Measurements from ENCODE around the gene LAMA5.
A peak's percentile ranks its signal among the peaks of the same experiment; 100 is the strongest.

LAMA5 gene

DNA sequence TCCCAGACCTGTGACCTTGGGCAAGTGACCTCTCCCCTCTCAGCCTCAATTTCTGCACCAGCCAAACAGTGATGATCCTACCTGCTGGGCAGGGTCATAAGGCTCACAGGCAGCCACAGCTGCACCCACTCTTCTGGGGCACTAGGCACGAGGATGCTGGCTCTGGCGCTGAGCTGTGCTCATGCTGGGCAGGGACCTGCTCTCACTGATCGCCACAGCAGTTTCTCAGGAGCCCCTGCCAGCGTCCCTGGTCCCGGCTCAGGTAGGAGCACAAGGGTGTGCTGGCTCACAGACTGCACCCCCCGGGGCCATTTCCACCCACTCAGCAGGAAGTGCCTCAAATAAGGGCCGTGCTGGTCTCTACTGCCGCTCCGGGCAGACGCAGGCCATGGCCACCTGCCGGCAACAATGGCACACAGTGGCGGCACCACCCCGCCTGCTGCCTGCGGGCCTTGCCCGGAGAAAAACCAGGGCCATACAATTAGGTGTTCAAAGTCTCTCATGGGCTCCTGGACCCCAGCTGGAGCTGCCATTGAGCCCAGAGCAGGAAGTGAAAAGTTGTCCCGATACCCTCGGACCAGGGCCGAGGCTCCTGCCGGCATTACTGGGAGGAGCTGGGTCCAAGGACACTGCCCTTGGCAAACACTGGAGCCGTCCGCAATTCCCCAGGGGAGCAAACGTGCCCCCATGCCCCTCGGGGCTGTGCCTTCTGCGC, 44.5 kb upstream of the LAMA5 start:
- no peak for DNase-seq (ENCODE audit: extremely low spot score)
- TF ChIP-seq, protein P1, sequence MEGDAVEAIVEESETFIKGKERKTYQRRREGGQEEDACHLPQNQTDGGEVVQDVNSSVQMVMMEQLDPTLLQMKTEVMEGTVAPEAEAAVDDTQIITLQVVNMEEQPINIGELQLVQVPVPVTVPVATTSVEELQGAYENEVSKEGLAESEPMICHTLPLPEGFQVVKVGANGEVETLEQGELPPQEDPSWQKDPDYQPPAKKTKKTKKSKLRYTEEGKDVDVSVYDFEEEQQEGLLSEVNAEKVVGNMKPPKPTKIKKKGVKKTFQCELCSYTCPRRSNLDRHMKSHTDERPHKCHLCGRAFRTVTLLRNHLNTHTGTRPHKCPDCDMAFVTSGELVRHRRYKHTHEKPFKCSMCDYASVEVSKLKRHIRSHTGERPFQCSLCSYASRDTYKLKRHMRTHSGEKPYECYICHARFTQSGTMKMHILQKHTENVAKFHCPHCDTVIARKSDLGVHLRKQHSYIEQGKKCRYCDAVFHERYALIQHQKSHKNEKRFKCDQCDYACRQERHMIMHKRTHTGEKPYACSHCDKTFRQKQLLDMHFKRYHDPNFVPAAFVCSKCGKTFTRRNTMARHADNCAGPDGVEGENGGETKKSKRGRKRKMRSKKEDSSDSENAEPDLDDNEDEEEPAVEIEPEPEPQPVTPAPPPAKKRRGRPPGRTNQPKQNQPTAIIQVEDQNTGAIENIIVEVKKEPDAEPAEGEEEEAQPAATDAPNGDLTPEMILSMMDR (IDR thresholded peaks at IDR 0.05; ENCODE audit: control extremely low read depth, extremely low read depth, low read depth, missing control alignments), result no peak
- ChIA-PET POLR2A (no interaction called here), CTCF (interaction anchor here (1.5 to 2.7 kb wide), 6 partner anchors 12 to 205 kb away, joined by 3 to 12 read pairs (median 6); partner anchors contain the start of gene ADRM1)

DNA sequence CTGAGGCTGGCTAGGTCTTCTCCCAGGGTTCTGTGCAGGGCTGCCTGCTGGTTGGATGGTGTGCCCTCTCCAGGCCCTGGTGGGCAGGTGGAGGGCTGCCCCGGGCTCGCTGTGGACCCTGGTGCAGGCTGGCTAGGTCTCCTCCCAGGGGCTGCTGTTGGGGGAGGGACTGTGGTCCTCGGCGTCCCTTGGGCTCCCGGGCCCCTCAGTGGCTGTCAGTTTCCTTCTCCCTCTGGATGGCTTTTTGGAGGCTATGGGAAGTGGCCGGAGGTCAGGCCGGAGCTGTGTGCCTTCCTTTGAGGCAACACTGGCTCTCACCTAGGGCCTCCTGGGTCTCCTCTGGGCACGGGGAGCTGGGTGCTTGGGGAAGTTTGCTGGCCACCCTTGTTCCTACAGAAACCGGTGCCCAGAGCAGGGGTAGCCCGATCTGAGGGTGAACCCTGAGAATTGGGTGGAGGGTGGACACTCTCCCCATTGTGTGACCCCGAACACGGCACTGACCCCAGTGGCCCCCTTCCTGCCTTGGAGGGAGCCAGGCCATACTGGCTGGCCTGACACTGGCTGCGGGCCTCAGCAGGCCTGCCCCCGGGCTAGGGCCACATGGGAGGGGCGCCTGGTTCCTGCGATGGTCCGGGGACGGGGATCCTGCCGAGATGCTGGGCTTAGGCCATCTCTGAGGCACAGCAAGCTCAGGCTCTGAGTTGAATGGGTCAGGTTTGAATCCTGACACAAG, 43.8 kb upstream of the LAMA5 start:
- no peak for DNase-seq (ENCODE audit: extremely low spot score)
- TF ChIP-seq, protein P1 (IDR thresholded peaks at IDR 0.05; ENCODE audit: control extremely low read depth, extremely low read depth, low read depth, missing control alignments), result no peak
- CTCF ChIA-PET, result interaction anchor here (1.0 to 2.7 kb wide), 12 partner anchors 8 to 213 kb away, joined by 3 to 12 read pairs (median 4); partner anchors contain the start of gene ADRM1
- POLR2A ChIA-PET, result interaction anchor here (0.5 kb wide), 1 partner anchor 31 kb away, joined by 3 read pairs; no protein-coding TSS in a partner anchor

DNA sequence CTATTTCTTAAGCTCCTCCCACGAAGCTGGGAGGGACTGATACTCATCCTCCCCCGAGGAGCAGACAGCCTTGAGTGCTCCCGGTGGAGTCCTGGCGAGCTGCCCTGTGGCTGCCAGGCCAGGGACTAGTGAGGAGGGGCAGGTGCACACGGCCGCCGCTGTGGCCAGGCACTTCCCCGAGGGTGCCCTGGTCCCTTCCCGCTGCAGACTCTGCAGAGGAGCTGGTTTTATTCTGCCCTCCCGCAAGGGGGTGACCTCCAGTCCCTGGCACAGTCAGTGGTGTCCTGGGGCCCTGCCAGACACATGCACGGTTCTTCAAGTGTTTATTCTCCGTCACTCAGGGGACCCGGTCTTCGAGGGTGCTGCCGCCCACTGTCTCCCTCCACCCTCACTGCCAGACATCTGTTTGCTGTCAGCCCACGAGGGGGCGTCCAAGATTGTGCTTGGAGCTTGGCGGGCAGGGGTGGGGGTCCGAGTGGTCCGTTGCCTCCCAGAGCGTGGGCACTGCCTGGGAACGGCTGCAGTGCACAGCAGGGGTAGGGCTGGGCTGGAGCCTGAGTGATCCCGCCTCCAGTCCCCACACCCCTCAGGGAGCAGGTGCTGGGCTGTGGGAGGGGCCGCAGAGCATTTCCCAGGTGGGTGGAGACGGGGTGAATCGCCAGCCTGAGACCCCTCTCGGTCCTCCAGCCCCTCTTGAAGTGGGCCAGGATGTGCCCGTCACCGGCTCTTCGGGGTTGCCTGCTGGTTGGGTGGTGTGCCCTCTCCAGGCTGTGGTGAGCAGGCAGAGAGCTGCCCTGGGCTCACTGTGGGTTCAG, 43.0 kb upstream of the LAMA5 start:
- TF ChIP-seq, protein P1 (IDR thresholded peaks at IDR 0.05; ENCODE audit: control extremely low read depth, extremely low read depth, low read depth, missing control alignments), result peak; percentile 65
- CTCF ChIA-PET, result interaction anchor here (0.7 to 2.7 kb wide), 15 partner anchors 9 to 382 kb away, joined by 3 to 12 read pairs (median 4); partner anchors contain the start of gene ADRM1
- DNase-seq (ENCODE audit: extremely low spot score), result peak; percentile 62
- POLR2A ChIA-PET, result interaction anchor here (0.5 kb wide), 1 partner anchor 30 kb away, joined by 3 read pairs; no protein-coding TSS in a partner anchor

DNA sequence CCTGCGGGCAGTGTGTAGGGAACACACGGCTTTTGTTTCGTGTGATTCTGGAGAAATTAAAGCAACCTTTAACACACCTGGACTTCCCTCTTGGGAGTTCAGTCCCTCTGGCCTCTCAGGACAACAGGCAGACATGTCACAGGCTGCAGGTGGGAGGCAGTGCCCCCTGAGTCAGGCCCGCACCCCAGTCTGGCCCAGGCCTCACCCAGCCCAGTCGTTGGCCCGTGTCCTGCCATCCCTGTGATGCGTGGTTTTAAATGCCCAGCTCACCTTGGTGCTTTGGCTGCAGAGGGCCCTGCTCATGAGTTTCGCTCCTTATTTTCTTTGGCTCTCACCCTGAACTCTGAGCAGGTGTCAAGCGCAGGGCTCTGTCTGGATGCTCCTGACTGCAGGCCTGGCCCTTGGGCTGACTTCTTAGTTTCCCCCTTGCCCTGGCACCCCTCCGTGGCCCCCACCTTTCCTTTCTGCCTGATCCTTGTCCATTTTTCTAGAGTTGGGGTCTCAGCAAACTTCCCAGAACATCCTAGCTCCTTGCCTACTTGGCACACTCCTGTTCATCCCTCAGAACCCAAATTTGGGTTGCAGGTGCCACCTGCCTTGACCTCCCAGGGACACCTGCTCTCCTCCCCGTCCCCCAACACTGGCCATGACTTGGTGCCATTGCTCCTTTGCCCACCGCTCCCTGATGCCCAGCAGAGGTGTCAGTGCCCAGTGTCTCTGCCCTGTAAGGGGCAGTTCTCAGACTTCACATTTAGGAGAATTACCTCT, 42.2 kb upstream of the LAMA5 start:
- DNase-seq (ENCODE audit: extremely low spot score), result no peak
- POLR2A ChIA-PET, result no interaction called here
- CTCF ChIA-PET, result interaction anchor here (0.7 to 2.7 kb wide), 10 partner anchors 14 to 399 kb away, joined by 3 to 12 read pairs (median 6); partner anchors contain the start of gene ADRM1
- TF ChIP-seq, protein P1 (IDR thresholded peaks at IDR 0.05; ENCODE audit: control extremely low read depth, extremely low read depth, low read depth, missing control alignments), result no peak

DNA sequence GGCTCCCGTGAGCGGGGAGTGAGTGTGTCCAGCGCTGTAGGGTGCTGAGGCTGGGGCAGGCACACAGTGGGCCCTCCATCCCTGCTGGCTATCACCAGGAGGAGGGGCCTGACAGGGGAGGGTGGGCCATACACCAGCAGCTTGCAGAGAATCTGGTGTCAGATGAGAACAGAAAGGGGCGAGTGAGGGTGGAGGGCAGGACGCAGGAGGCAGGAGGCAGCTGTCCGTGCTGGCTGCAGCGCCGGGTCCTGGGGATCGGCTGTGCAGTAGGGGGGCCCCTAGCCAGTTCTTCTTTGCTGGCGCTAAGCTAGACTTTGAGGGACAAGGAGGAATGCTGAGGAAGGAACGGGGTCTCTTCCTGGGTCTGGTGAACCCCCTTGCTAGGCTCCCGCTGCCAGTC, 41.5 kb upstream of the LAMA5 start:
- CTCF ChIA-PET, result interaction anchor here (1.5 to 2.2 kb wide), 2 partner anchors 14 to 400 kb away, joined by 3 to 9 read pairs; no protein-coding TSS in a partner anchor
- TF ChIP-seq, protein P1 (IDR thresholded peaks at IDR 0.05; ENCODE audit: control extremely low read depth, extremely low read depth, low read depth, missing control alignments), result no peak
- no peak for DNase-seq (ENCODE audit: extremely low spot score)
- POLR2A ChIA-PET, result no interaction called here
